Body of pancreas (tissue), 4 donors: ENCODE results near the gene IQCM. TPM values are rescaled to one million over a fixed set of nuclear protein-coding genes. Genes with fewer than 3 reads are reported as not detected.
A peak's percentile ranks its signal among the peaks of the same experiment; 100 is the strongest.

Experiments used
- ATAC-seq: fragments of 150-250 bp; one replicate; pipeline ENCODE4 v1.9.1; 2016
- DNase-seq, 4 donors: peaks; one replicate each; pipeline ENCODE4 v3.0.0-alpha.2; 2019
- H3K27ac ChIP-seq, 4 donors: fragments of 200-600 bp; sonication (generic); 1 replicate in 3 of 4; 2 replicates in 1 of 4; pipeline versions ENCODE4 v1.5.1 to v1.6.1; 2016 to 2019; ENCODE audit warnings: mild to moderate bottlenecking in 1 of 4, mixed read lengths in 1 of 4, moderate library complexity in 1 of 4
- H3K27me3 ChIP-seq, 2 donors: fragments of 200-600 bp; sonication (generic); one replicate each; pipeline ENCODE4 v1.6.0; 2016; ENCODE audit warnings: mild to moderate bottlenecking in 1 of 2
- H3K36me3 ChIP-seq, 2 donors: fragments of 200-600 bp; sonication (generic); replicated peaks in 1 of 2; 2 replicates each; pipeline ENCODE4 v1.5.1; 2016; ENCODE audit warnings: low read depth in 2 of 2; ENCODE audit not compliant: insufficient read depth in 1 of 2
- H3K4me1 ChIP-seq: fragments of 200-600 bp; sonication (generic); one replicate; pipeline ENCODE4 v1.6.0; 2016
- H3K4me3 ChIP-seq, 2 donors: fragments of 200-600 bp; sonication (generic); 1 replicate in 1 of 2; 2 replicates in 1 of 2; pipeline ENCODE4 v1.5.1; 2016 to 2019
- H3K9me3 ChIP-seq, 3 donors: fragments of 200-600 bp; sonication (generic); 1 replicate in 2 of 3; 2 replicates in 1 of 3; pipeline ENCODE4 v1.5.1; 2016
- CTCF ChIP-seq, 7 experiments: fragments of 450-650 bp in 4 of 7; fragments of 200-600 bp in 3 of 7; sonication (generic) in 3 of 7; IDR thresholded peaks; one replicate each; pipeline ENCODE4 v1.5.1; 2016 to 2019; ENCODE audit warnings: antibody characterized with exemption in 7 of 7
- POLR2A ChIP-seq, 3 donors: fragments of 450-650 bp; IDR thresholded peaks; one replicate each; pipeline ENCODE4 v1.6.1; 2016; ENCODE audit warnings: antibody characterized with exemption in 3 of 3, mild to moderate bottlenecking in 2 of 3
- WGBS, 2 donors: methylation state at CpG; one replicate each; pipeline ENCODE4 v1.1.5; 2017; 5-methylcytosine and 5-hydroxymethylcytosine counted together
- intact Hi-C: fragments of 100-400 bp; cut with DNase I; formaldehyde crosslinking; loops from one replicate; pipeline ENCODE4 v1.15.1; 2023
- total RNA-seq, 2 donors: library from RNA; depleted of rRNA; stranded (reverse); fragments of >200 nt; gene quantifications; one replicate each; pipeline ENCODE4 v1.1.0, GENCODE V29; 2016

The IQCM gene
- total RNA-seq, 2 donors from 2014 or later, result not detected

DNA sequence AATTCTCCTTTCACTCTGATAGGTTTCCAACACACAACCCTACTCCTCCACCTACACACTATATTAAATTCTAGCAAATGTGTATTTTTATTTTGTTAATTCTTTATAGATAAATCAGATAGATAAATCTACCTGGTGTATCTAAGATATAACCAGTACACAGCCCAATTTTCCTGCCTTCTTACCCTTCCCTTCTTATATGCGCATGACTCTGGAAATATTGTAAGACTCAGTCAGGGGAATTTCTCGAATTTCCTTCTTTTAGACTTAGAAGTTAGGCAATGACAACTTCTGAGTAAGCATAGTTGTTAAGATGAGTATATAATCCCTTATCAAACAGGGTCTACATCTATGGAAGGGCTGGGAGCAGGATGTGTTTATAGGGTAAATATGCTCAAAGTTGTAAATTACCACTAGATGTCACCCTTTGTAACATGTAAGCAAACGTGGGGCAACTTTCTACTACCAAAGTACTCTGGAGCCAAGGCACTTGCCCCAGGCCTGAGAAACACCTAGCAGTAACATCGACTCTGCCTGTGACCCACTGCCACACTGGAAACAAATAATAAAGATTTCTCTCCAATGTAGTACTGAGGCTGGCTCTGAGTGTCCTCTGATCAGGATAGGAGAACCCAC, 444.7 kb downstream of the IQCM start:
- H3K27me3 ChIP-seq, result no peaks in the 10 kb centered on the region
- DNase-seq (peak in 1 of 4 donors; percentile 17), ATAC-seq (peak; percentile 33)
- no peak overlapping the region for H3K4me3 ChIP-seq
- H3K36me3 ChIP-seq, result no peaks in the 10 kb centered on the region
- WGBS, 2 donors, result 34 to 36% methylated on average over 4 of the region's 4 CpGs
- H3K4me1 ChIP-seq, result no peaks in the 10 kb centered on the region
- no peaks in the 10 kb centered on the region for H3K9me3 ChIP-seq
- no peak for TF ChIP-seq POLR2A (IDR thresholded peaks at IDR 0.05)
- TF ChIP-seq CTCF (IDR thresholded peaks at IDR 0.05), result peak; percentile 25 to 51 (median 31)
- intact Hi-C loops, result no loop called here
- H3K27ac ChIP-seq, result no peak overlapping the region

DNA sequence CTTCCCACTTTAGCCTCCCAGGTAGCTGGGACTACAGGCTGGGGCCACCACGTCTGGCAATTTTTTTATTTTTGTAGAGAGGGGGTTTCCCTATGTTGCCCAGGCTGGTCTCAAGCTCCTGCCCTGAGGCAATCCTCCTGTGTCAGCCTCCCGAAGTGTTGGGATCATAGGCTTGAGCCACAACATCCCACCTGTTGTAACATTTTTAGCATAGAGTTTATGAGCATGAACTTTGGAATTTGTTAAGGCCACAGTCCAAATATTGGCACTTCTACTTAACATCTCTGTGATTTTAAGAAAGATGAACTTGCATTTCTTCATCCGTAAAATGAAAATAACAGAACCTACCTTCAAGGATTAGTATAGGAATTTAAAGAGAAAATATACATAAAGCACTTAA, 445.6 kb downstream of the IQCM start:
- Histone ChIP-seq H3K27ac (no peak overlapping the region), H3K9me3 (no peaks in the 10 kb centered on the region), H3K4me1 (no peaks in the 10 kb centered on the region), H3K36me3 (no peaks in the 10 kb centered on the region), H3K4me3 (no peak overlapping the region), H3K27me3 (no peaks in the 10 kb centered on the region)
- no peak for DNase-seq
- intact Hi-C loops, result no loop called here
- 62% methylated on average over 3 of the region's 3 CpGs for WGBS, 2 donors
- TF ChIP-seq CTCF (IDR thresholded peaks at IDR 0.05), result no peak
- TF ChIP-seq POLR2A (IDR thresholded peaks at IDR 0.05), result no peak
- ATAC-seq, result no peak

DNA sequence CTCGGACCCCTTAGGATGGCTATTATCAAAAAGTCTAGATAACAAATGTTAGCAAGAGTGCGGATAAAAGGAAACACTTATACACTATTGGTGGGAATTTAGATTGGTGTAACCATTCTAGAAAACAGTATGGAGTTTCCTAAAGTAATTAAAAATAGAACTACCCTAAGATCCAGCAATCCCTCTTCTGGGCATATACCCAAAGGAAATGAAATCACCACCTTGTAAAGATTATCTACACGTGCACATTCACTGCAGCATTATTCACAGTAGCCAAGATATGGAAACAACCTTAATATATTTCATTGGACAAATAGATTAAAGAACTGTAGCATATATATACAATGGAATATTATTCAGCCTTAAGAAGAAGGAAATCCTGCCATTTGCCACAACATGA, 462.4 kb downstream of the IQCM start:
- Histone ChIP-seq H3K4me1 (no peaks in the 10 kb centered on the region), H3K27me3 (no peaks in the 10 kb centered on the region), H3K36me3 (no peaks in the 10 kb centered on the region), H3K9me3 (peaks cover 0 to 2% (median 0%) of the 10 kb centered on the region in 3 donors), H3K4me3 (no peak overlapping the region), H3K27ac (no peak overlapping the region)
- TF ChIP-seq POLR2A (IDR thresholded peaks at IDR 0.05) (no peak), CTCF (IDR thresholded peaks at IDR 0.05) (no peak)
- ATAC-seq (no peak), DNase-seq (no peak)
- 54 to 60% methylated on average over 3 of the region's 3 CpGs for WGBS, 2 donors
- intact Hi-C loops, result no loop called here

GRCh38 chr4:149349541-149349940, 466.1 kb downstream of the IQCM start:
- no peak overlapping the region for H3K4me3 ChIP-seq
- peaks cover 0 to 2% (median 0%) of the 10 kb centered on the region in 3 donors for H3K9me3 ChIP-seq
- ATAC-seq (no peak), DNase-seq (no peak)
- no peaks in the 10 kb centered on the region for H3K27me3 ChIP-seq
- no peaks in the 10 kb centered on the region for H3K4me1 ChIP-seq
- TF ChIP-seq CTCF (IDR thresholded peaks at IDR 0.05), result no peak
- no peak for TF ChIP-seq POLR2A (IDR thresholded peaks at IDR 0.05)
- intact Hi-C loops, result no loop called here
- H3K36me3 ChIP-seq, result no peaks in the 10 kb centered on the region
- no peak overlapping the region for H3K27ac ChIP-seq

- Histone ChIP-seq H3K36me3 (no peaks in the 10 kb centered on the region), H3K27me3 (no peaks in the 10 kb centered on the region), H3K27ac (no peak overlapping the region), H3K4me1 (no peaks in the 10 kb centered on the region), H3K9me3 (no peaks in the 10 kb centered on the region), H3K4me3 (no peak overlapping the region)
- TF ChIP-seq CTCF (IDR thresholded peaks at IDR 0.05) (no peak), POLR2A (IDR thresholded peaks at IDR 0.05) (no peak)
- intact Hi-C loops, result no loop called here
- DNase-seq (no peak), ATAC-seq (no peak)
- 61 to 70% methylated on average over 3 of the region's 3 CpGs for WGBS, 2 donors
Measured at GRCh38 chr4:149347139-149347538, 468.5 kb downstream of the IQCM start.
